ENCODE results near the gene MLXIP.

Gene MLXIP

DNA sequence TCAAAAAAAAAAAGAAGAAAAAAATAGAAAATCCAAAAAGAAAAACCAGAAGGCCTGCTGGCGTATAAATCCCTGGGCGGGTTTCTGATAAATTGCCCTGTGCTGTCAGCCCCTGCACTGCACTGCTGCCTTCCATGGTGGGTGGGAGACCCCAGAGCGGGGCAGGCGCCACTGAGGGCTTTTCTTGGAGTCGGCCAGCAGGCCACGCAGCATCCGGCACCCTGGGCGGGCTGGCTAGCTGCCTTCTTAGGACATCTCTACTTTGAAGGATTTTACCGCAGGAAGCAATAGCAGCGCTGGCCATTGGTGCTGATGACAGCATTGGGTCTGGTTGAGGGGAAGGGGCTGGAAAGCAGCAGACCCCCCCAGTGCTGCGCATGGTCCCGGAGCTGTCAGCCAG is 66.3 kb downstream of the MLXIP start:
- Histone ChIP-seq H2AFZ (ENCODE audit: low read depth) (no peak overlapping the region), H4K20me1 (ENCODE audit: insufficient read depth) (no peaks in the 10 kb centered on the region), H3K4me1 (ENCODE audit: low read depth, poor library complexity, severe bottlenecking) (no peaks in the 10 kb centered on the region), H3K27ac (no peak overlapping the region), H3K4me2 (no peak overlapping the region), H3K27me3 (ENCODE audit: insufficient read depth, low read depth) (no peaks in the 10 kb centered on the region), H3K4me3 (IDR thresholded peaks at IDR 0.05; ENCODE audit: insufficient read depth, low read depth, low read length) (no peak overlapping the region), H3K36me3 (ENCODE audit: insufficient read depth) (no peaks in the 10 kb centered on the region), H3K9ac (no peak overlapping the region), H3K79me2 (ENCODE audit: insufficient read depth, low read depth) (no peaks in the 10 kb centered on the region)
- TF ChIP-seq, protein P1, sequence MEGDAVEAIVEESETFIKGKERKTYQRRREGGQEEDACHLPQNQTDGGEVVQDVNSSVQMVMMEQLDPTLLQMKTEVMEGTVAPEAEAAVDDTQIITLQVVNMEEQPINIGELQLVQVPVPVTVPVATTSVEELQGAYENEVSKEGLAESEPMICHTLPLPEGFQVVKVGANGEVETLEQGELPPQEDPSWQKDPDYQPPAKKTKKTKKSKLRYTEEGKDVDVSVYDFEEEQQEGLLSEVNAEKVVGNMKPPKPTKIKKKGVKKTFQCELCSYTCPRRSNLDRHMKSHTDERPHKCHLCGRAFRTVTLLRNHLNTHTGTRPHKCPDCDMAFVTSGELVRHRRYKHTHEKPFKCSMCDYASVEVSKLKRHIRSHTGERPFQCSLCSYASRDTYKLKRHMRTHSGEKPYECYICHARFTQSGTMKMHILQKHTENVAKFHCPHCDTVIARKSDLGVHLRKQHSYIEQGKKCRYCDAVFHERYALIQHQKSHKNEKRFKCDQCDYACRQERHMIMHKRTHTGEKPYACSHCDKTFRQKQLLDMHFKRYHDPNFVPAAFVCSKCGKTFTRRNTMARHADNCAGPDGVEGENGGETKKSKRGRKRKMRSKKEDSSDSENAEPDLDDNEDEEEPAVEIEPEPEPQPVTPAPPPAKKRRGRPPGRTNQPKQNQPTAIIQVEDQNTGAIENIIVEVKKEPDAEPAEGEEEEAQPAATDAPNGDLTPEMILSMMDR (conservative IDR thresholded peaks at IDR 0.05; ENCODE audit: low read depth, low read length) = no peak

DNA sequence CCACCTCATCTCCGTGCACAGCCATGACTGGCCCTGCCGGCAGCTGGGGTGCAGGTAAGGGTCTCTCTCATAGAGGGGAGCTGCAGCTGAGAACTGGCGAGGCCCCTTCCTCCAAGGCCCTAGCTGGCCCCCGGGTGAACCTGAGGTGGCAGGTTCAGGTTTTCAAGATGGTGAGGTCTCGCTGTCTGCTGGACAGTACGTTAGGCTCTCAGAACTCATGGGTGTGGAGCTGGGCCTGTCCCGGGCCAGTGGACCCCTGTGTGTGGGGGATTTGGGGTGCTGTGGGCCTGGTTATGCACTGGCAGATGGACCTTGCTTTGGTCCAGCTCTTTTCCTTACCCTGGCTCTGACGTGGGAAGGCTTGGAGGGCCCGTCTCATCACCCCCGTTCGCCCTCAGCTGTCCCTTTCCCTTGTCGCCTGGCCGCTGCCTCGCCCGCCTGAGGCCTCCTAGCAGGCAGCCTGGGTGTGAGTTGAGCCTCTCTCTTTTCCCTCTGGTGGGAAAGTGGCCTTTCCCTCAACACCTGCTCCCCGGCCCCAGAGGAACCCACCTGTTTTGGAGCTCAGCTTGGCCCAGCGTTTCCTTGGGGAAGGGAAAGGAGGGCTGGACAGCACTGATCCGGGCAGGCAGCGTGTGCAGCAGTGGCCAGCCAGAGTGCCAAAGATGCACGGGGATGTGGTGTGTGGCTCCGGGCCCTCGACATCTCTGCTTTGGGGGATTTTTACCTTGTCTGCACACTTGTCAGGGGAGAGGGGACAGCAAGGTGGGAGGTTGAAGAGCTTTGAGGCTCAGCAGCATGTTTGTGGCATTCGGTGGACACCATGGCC is 67.2 kb downstream of the MLXIP start:
- H3K4me1 ChIP-seq (ENCODE audit: low read depth, poor library complexity, severe bottlenecking) = no peaks in the 10 kb centered on the region
- no peaks in the 10 kb centered on the region for H3K79me2 ChIP-seq (ENCODE audit: insufficient read depth, low read depth)
- H3K4me3 ChIP-seq (IDR thresholded peaks at IDR 0.05; ENCODE audit: insufficient read depth, low read depth, low read length) = no peak overlapping the region
- H3K27ac ChIP-seq = no peak overlapping the region
- H4K20me1 ChIP-seq (ENCODE audit: insufficient read depth) = no peaks in the 10 kb centered on the region
- H2AFZ ChIP-seq (ENCODE audit: low read depth) = no peak overlapping the region
- H3K4me2 ChIP-seq = no peak overlapping the region
- H3K9ac ChIP-seq = no peak overlapping the region
- H3K27me3 ChIP-seq (ENCODE audit: insufficient read depth, low read depth) = no peaks in the 10 kb centered on the region
- TF ChIP-seq, protein P1 (conservative IDR thresholded peaks at IDR 0.05; ENCODE audit: low read depth, low read length) = no peak
- H3K36me3 ChIP-seq (ENCODE audit: insufficient read depth) = no peaks in the 10 kb centered on the region

DNA sequence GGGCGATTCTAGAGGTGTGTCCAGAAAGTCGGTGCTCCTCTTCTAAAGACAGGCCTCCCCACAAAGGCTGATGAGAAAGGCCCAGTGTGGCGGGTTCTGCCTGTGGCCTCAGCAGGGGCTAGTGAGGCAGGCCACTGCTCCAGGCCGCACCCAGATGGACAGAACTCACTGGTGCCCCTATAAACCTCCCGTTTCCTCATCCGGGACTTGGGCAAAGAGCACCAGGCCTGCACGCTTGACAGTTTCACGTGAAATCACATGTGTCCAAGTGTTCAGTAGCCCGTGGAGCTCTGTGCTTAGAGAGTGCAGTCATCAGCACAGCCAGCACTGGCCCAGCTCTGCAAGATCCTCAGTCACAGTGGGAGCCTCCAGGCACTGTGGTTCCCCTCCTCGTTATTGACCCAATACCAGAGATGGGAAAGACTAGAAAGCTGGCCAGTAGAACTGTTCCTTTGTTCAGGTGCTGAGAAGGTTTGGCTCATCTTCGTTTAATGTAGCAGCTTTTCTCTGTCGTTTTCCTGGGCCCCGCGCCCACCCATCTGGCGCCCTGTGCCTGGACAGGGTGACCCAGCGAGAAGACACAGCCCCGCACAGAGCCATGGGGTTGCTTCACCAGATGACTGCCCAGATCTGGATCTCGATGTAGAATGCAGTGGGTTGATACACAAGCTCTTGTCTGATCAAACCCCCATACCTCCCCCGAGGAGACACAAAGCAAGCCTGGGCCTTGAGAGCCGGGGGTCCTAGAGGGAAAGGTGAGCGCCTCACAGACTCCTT is 69.1 kb downstream of the MLXIP start:
- no peak overlapping the region for H2AFZ ChIP-seq (ENCODE audit: low read depth)
- H3K4me3 ChIP-seq (IDR thresholded peaks at IDR 0.05; ENCODE audit: insufficient read depth, low read depth, low read length) = no peak overlapping the region
- H3K4me1 ChIP-seq (ENCODE audit: low read depth, poor library complexity, severe bottlenecking) = no peaks in the 10 kb centered on the region
- H3K36me3 ChIP-seq (ENCODE audit: insufficient read depth) = no peaks in the 10 kb centered on the region
- H3K79me2 ChIP-seq (ENCODE audit: insufficient read depth, low read depth) = no peaks in the 10 kb centered on the region
- no peaks in the 10 kb centered on the region for H4K20me1 ChIP-seq (ENCODE audit: insufficient read depth)
- H3K27me3 ChIP-seq (ENCODE audit: insufficient read depth, low read depth) = no peaks in the 10 kb centered on the region
- TF ChIP-seq, protein P1 (conservative IDR thresholded peaks at IDR 0.05; ENCODE audit: low read depth, low read length) = no peak
- no peak overlapping the region for H3K9ac ChIP-seq
- no peak overlapping the region for H3K4me2 ChIP-seq
- no peak overlapping the region for H3K27ac ChIP-seq

DNA sequence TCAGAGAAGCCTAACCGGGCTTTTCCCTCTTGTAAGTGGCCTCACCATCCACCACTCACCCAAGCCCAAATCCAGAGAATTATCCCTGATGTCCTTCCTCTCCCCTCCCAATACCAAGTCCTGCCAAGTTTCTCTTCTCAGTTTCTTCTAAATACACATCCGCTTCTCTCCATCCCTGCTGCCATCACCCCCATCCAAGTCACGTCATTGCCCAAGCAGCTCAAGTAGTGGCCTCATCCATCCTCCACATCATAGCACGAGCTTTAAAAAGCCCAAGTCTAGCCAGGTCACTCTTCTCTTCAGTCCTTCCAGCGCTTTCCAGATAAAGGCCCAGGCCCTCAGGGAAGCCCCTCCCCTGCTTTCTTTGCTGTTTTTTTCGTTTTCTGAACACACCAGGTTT is 70.1 kb downstream of the MLXIP start:
- Histone ChIP-seq H3K4me3 (IDR thresholded peaks at IDR 0.05; ENCODE audit: insufficient read depth, low read depth, low read length) (no peak overlapping the region), H3K36me3 (ENCODE audit: insufficient read depth) (no peaks in the 10 kb centered on the region), H2AFZ (ENCODE audit: low read depth) (no peak overlapping the region), H3K79me2 (ENCODE audit: insufficient read depth, low read depth) (no peaks in the 10 kb centered on the region), H3K9ac (no peak overlapping the region), H3K4me2 (no peak overlapping the region), H3K27ac (no peak overlapping the region), H4K20me1 (ENCODE audit: insufficient read depth) (no peaks in the 10 kb centered on the region), H3K27me3 (ENCODE audit: insufficient read depth, low read depth) (no peaks in the 10 kb centered on the region), H3K4me1 (ENCODE audit: low read depth, poor library complexity, severe bottlenecking) (no peaks in the 10 kb centered on the region)
- TF ChIP-seq, protein P1 (conservative IDR thresholded peaks at IDR 0.05; ENCODE audit: low read depth, low read length) = no peak
